PC-3 (cell line): ENCODE data around the gene TPX2. TPM values are rescaled to one million over a fixed set of nuclear protein-coding genes. Genes with fewer than 3 reads are reported as not detected.
"Not testable (repeated sequence)": the region's sequence is repeated elsewhere in the genome, so short reads cannot be mapped to it uniquely, and the experiment has no call there.

Experiments used
- ATAC-seq: fragments of 200-7000 bp; cut with Tn5 transposase; 2 replicates; pipeline ENCODE4 v1.9.1; 2020; ENCODE audit warnings: mild to moderate bottlenecking, moderate library complexity
- BruUV-seq: library from RNA; stranded (reverse); fragments of 400-500 nt; replicated peaks from 2 replicates; lab custom pipeline; 2021; lab: Mats Ljungman, UMichigan
- CTCF ChIA-PET: fragments of 300-600 bp; sonication (Branson Sonifier 250); formaldehyde crosslinking; loops from one replicate; lab custom pipeline; 2022; ENCODE audit warnings: antibody characterized with exemption; lab: Charles Lee
- POLR2A ChIA-PET: fragments of 300-600 bp; sonication (Branson Sonifier 250); formaldehyde crosslinking; loops from one replicate; lab custom pipeline; 2022; ENCODE audit warnings: antibody characterized with exemption; ENCODE audit not compliant: unreplicated experiment; lab: Charles Lee
- DNase-seq: peaks from one replicate; pipeline ENCODE4 v3.0.0-alpha.2; 2015
- H2AFZ ChIP-seq: fragments of 300-600 bp; sonication (generic); 2 replicates; pipeline ENCODE4 v1.6.0; 2016; ENCODE audit warnings: antibody characterized with exemption, low read length
- H3F3A ChIP-seq: fragments of 300-600 bp; sonication (generic); one replicate; pipeline ENCODE4 v1.6.0; 2017; ENCODE audit warnings: antibody characterized with exemption, low read length, control low read depth, mild to moderate bottlenecking; ENCODE audit not compliant: unreplicated experiment
- H3K27ac ChIP-seq: fragments of 300-600 bp; sonication (generic); 2 replicates; pipeline ENCODE4 v1.5.1; 2016; ENCODE audit warnings: mild to moderate bottlenecking, low read length
- H3K27me3 ChIP-seq: fragments of 300-600 bp; sonication (generic); 2 replicates; pipeline ENCODE4 v1.6.1; 2016; ENCODE audit warnings: low read length, mixed read lengths
- H3K36me3 ChIP-seq: fragments of 300-600 bp; sonication (generic); 2 replicates; pipeline ENCODE4 v1.6.1; 2016; ENCODE audit warnings: low read depth, mixed run types, low read length, mixed read lengths
- H3K4me1 ChIP-seq: fragments of 300-600 bp; sonication (generic); 2 replicates; pipeline ENCODE4 v1.5.1; 2016; ENCODE audit warnings: low read length; ENCODE audit not compliant: insufficient read depth
- H3K4me2 ChIP-seq: fragments of 300-600 bp; sonication (generic); 2 replicates; pipeline ENCODE4 v1.6.0; 2016; ENCODE audit warnings: low read length
- H3K4me3 ChIP-seq: fragments of 300-600 bp; sonication (generic); 2 replicates; pipeline ENCODE4 v1.5.1; 2016; ENCODE audit warnings: mild to moderate bottlenecking, low read length, mixed read lengths
- H3K79me2 ChIP-seq: fragments of 300-600 bp; sonication (generic); 2 replicates; pipeline ENCODE4 v1.6.1; 2017; ENCODE audit warnings: low read length, mixed read lengths
- H3K9ac ChIP-seq: fragments of 300-600 bp; sonication (generic); 2 replicates; pipeline ENCODE4 v1.6.0; 2016; ENCODE audit warnings: mild to moderate bottlenecking, low read length
- H3K9me2 ChIP-seq: fragments of 300-600 bp; sonication (generic); replicated peaks from 2 replicates; pipeline ENCODE4 v1.6.1; 2016; ENCODE audit warnings: mixed run types, low read length, mixed read lengths
- H3K9me3 ChIP-seq: fragments of 300-600 bp; sonication (generic); 2 replicates; pipeline ENCODE4 v1.6.1; 2016; ENCODE audit warnings: low read length, mixed read lengths
- H4K20me1 ChIP-seq: fragments of 300-600 bp; sonication (generic); 2 replicates; pipeline ENCODE4 v1.6.1; 2016; ENCODE audit warnings: low read length, mixed read lengths
- CTCF ChIP-seq: fragments of 300-600 bp; sonication (generic); conservative IDR thresholded peaks from 2 replicates; pipeline ENCODE4 v1.5.1; 2017; ENCODE audit warnings: antibody characterized with exemption, low read depth, mild to moderate bottlenecking, low read length
- EZH2 ChIP-seq: fragments of 300-600 bp; sonication (generic); IDR thresholded peaks from one replicate; pipeline ENCODE4 v1.6.1; 2017; ENCODE audit warnings: antibody characterized with exemption, mild to moderate bottlenecking, low read length; ENCODE audit not compliant: unreplicated experiment
- EZH2phosphoT487 ChIP-seq: fragments of 300-600 bp; sonication (generic); IDR thresholded peaks from 2 replicates; pipeline ENCODE4 v1.6.1; 2018; ENCODE audit warnings: mild to moderate bottlenecking, antibody characterized with exemption, low read length, borderline replicate concordance
- intact Hi-C: fragments of 100-400 bp; cut with micrococcal nuclease; formaldehyde crosslinking; loops from 2 replicates; pipeline ENCODE4 v1.9.0; 2023
- total RNA-seq: library from RNA; depleted of rRNA; stranded (reverse); fragments of >200 nt; gene quantifications from 2 replicates; pipeline ENCODE4 v1.2.3, GENCODE V29; 2014

Gene TPX2
- total RNA-seq, 1 experiment from 2014 or later = 128 TPM

GRCh38 chr20:31827059-31827458 lies 88.0 kb downstream of the TPX2 start:
- POLR2A ChIA-PET = no interaction called here
- Histone ChIP-seq H2AFZ (no peak overlapping the region), H4K20me1 (no peaks in the 10 kb centered on the region), H3K9ac (no peak overlapping the region), H3K4me1 (no peaks in the 10 kb centered on the region), H3K9me3 (no peaks in the 10 kb centered on the region), H3K4me3 (no peak overlapping the region), H3K27me3 (no peaks in the 10 kb centered on the region), H3K36me3 (no peaks in the 10 kb centered on the region), H3K27ac (no peak overlapping the region), H3K9me2 (no peaks in the 10 kb centered on the region), H3F3A (no peaks in the 10 kb centered on the region), H3K79me2 (no peaks in the 10 kb centered on the region), H3K4me2 (no peak overlapping the region)
- ATAC-seq = no peak
- TF ChIP-seq EZH2 (no peak), EZH2phosphoT487 (no peak), CTCF (no peak)
- intact Hi-C loops = no loop called here
- BruUV-seq = no TSS peak
- CTCF ChIA-PET = no interaction called here
- no peak for DNase-seq

- POLR2A ChIA-PET, intact Hi-C loops: not testable (repeated sequence)
Measured at GRCh38 chr20:31828016-31828415, 88.9 kb downstream of the TPX2 start.

GRCh38 chr20:31829731-31830130 lies 90.6 kb downstream of the TPX2 start:
- DNase-seq (no peak), ATAC-seq (no peak)
- H3K36me3 ChIP-seq = no peaks in the 10 kb centered on the region
- no peaks in the 10 kb centered on the region for H3K27me3 ChIP-seq
- ChIA-PET CTCF (no interaction called here), POLR2A (no interaction called here)
- no peak overlapping the region for H3K9ac ChIP-seq
- no peak overlapping the region for H3K27ac ChIP-seq
- H3K4me2 ChIP-seq = no peak overlapping the region
- no peaks in the 10 kb centered on the region for H3K79me2 ChIP-seq
- BruUV-seq = no TSS peak
- H4K20me1 ChIP-seq = no peaks in the 10 kb centered on the region
- intact Hi-C loops = no loop called here
- no peaks in the 10 kb centered on the region for H3F3A ChIP-seq
- TF ChIP-seq EZH2 (no peak), EZH2phosphoT487 (no peak), CTCF (no peak)
- no peaks in the 10 kb centered on the region for H3K9me3 ChIP-seq
- H2AFZ ChIP-seq = no peak overlapping the region
- no peak overlapping the region for H3K4me3 ChIP-seq
- no peaks in the 10 kb centered on the region for H3K9me2 ChIP-seq
- H3K4me1 ChIP-seq = no peaks in the 10 kb centered on the region

More at GRCh38 chr20:31828016-31828415, 88.9 kb downstream of the TPX2 start:
- not testable (repeated sequence) for H3K27me3 ChIP-seq, H3K9me2 ChIP-seq, DNase-seq, H3K4me2 ChIP-seq, H3K9me3 ChIP-seq, H4K20me1 ChIP-seq, H3F3A ChIP-seq, H3K79me2 ChIP-seq, H3K4me1 ChIP-seq, ATAC-seq, H3K36me3 ChIP-seq, H2AFZ ChIP-seq, H3K9ac ChIP-seq, H3K27ac ChIP-seq, H3K4me3 ChIP-seq, BruUV-seq
- CTCF ChIA-PET = interaction anchor here (0.7 kb wide), 1 partner anchor 270 kb away, joined by 14 read pairs; no protein-coding TSS in a partner anchor
